GM12878 (cell line): ENCODE measurements around the gene TIA1. TPM values are rescaled to one million over a fixed set of nuclear protein-coding genes. Genes with fewer than 3 reads are reported as not detected.

Source experiments
- BCL11A ChIP-seq: IDR thresholded peaks from 2 replicates; pipeline ENCODE4 v1.6.1; 2011; ENCODE audit warnings: low read depth, low read length
- CBX5 ChIP-seq: sonication (generic); IDR thresholded peaks from 2 replicates; pipeline ENCODE4 v1.6.1; 2016; ENCODE audit warnings: low read depth, moderate library complexity, mild to moderate bottlenecking, inconsistent platforms
- CHD4 ChIP-seq: fragments of 200-600 bp; sonication (generic); IDR thresholded peaks from 2 replicates; pipeline ENCODE4 v1.6.1; 2016; ENCODE audit warnings: mild to moderate bottlenecking
- E4F1 ChIP-seq: fragments of 450-650 bp; IDR thresholded peaks from 2 replicates; pipeline ENCODE4 v1.6.1; 2018; ENCODE audit warnings: borderline replicate concordance, mild to moderate bottlenecking; ENCODE audit not compliant: partially characterized antibody
- EGR1 ChIP-seq, 2 experiments: IDR thresholded peaks; 1 replicate in 1 of 2; 2 replicates in 1 of 2; pipeline ENCODE4 v1.6.1; 2011 to 2012; ENCODE audit warnings: low read depth in 2 of 2, low read length in 2 of 2, borderline replicate concordance in 1 of 2, mild to moderate bottlenecking in 1 of 2, moderate library complexity in 1 of 2
- FOS ChIP-seq: IDR thresholded peaks from 3 replicates; pipeline ENCODE4 v1.6.1; 2011; ENCODE audit warnings: borderline replicate concordance; ENCODE audit not compliant: insufficient read length; ENCODE audit errors: extremely low read depth
- FOXM1 ChIP-seq: IDR thresholded peaks from 2 replicates; pipeline ENCODE4 v1.6.1; 2012; ENCODE audit warnings: low read depth, mild to moderate bottlenecking, inconsistent platforms, low read length, moderate library complexity
- HDAC2 ChIP-seq: fragments of 200-600 bp; sonication (generic); IDR thresholded peaks from 2 replicates; pipeline ENCODE4 v1.6.1; 2017
- HDAC6 ChIP-seq: fragments of 200-600 bp; sonication (generic); IDR thresholded peaks from one replicate; pipeline ENCODE4 v1.8.0; 2017; ENCODE audit warnings: antibody characterized with exemption; ENCODE audit not compliant: unreplicated experiment
- IKZF2 ChIP-seq, 2 experiments: fragments of 450-650 bp; IDR thresholded peaks; 2 replicates each; pipeline ENCODE4 v1.6.1; 2017; ENCODE audit warnings: mild to moderate bottlenecking in 2 of 2, moderate library complexity in 2 of 2
- KAT2A ChIP-seq: conservative IDR thresholded peaks from 2 replicates; pipeline ENCODE4 v1.6.1; 2011; ENCODE audit warnings: low read depth, low read length; ENCODE audit not compliant: control insufficient read depth
- MEF2B ChIP-seq: fragments of 450-650 bp; IDR thresholded peaks from 2 replicates; pipeline ENCODE4 v1.6.1; 2018; ENCODE audit warnings: mild to moderate bottlenecking, moderate library complexity; ENCODE audit not compliant: partially characterized antibody, poor library complexity, severe bottlenecking
- MTA2 ChIP-seq: fragments of 450-650 bp; IDR thresholded peaks from 2 replicates; pipeline ENCODE4 v1.6.1; 2016; ENCODE audit warnings: low read depth, mild to moderate bottlenecking, moderate library complexity
- NR2C2 ChIP-seq: IDR thresholded peaks from 2 replicates; pipeline ENCODE4 v1.6.1; 2011; ENCODE audit warnings: borderline replicate concordance, low read depth; ENCODE audit not compliant: control insufficient read depth, insufficient read length
- PAX8 ChIP-seq: fragments of 450-650 bp; IDR thresholded peaks from 2 replicates; pipeline ENCODE4 v1.6.1; 2017; ENCODE audit warnings: mild to moderate bottlenecking, moderate library complexity
- RBBP5 ChIP-seq: fragments of 200-600 bp; sonication (generic); conservative IDR thresholded peaks from 2 replicates; pipeline ENCODE4 v1.6.1; 2016
- RUNX3 ChIP-seq: IDR thresholded peaks from 2 replicates; pipeline ENCODE4 v1.6.1; 2012; ENCODE audit warnings: low read length, inconsistent platforms
- SREBF2 ChIP-seq: IDR thresholded peaks from 2 replicates; pipeline ENCODE4 v1.6.1; 2012; ENCODE audit warnings: mild to moderate bottlenecking, low read length
- SRF ChIP-seq, 2 experiments: IDR thresholded peaks; 2 replicates each; pipeline ENCODE4 v1.6.1; 2011; ENCODE audit warnings: low read depth in 2 of 2, low read length in 2 of 2, mild to moderate bottlenecking in 1 of 2, moderate library complexity in 1 of 2
- TBL1XR1 ChIP-seq: IDR thresholded peaks from 2 replicates; pipeline ENCODE4 v1.6.1; 2012; ENCODE audit warnings: low read depth, low read length, improper control_type of control experiment
- ZBTB33 ChIP-seq: fragments of 450-650 bp; IDR thresholded peaks from 2 replicates; pipeline ENCODE4 v1.6.1; 2017; ENCODE audit warnings: mild to moderate bottlenecking
- polyA plus RNA-seq, 11 experiments: library from polyadenylated mRNA; depleted of rRNA in 4 of 11; unstranded in 6 of 11; stranded (reverse) in 5 of 11; fragments of >200 nt; fragmentation: Nextera tagmentation in 4 of 11; fragmentation: Illumina TruSeq in 1 of 11; extraction: Ambion mirVana in 4 of 11; extraction: Trizol in 1 of 11; gene quantifications; 1 replicate in 1 of 11; 2 replicates in 10 of 11; pipeline versions ENCODE4 v1.2.1 to v1.2.3, GENCODE V29; 2011 to 2016; ENCODE audit warnings: inconsistent platforms in 2 of 11, missing spikeins in 2 of 11, low read depth in 1 of 11
- total RNA-seq, 4 experiments: library from RNA; depleted of rRNA in 3 of 4; stranded (reverse); fragments of >200 nt in 3 of 4; fragmentation: Illumina TruSeq in 1 of 4; extraction: Trizol in 1 of 4; gene quantifications; 2 replicates each; pipeline versions ENCODE4 v1.2.1 to v1.2.3, GENCODE V29; 2013 to 2021
- TF ChIP-seq, protein P1 (sequence below): IDR thresholded peaks from 2 replicates; pipeline ENCODE4 v1.6.1; 2011; ENCODE audit warnings: low read depth, mild to moderate bottlenecking, low read length, moderate library complexity, borderline replicate concordance; ENCODE audit errors: extremely low read depth
- TF ChIP-seq, protein P2 (sequence below): fragments of 450-650 bp; conservative IDR thresholded peaks from 2 replicates; pipeline ENCODE4 v1.6.1; 2017; ENCODE audit warnings: mild to moderate bottlenecking, moderate library complexity

The TIA1 gene
- total and polyA plus RNA-seq, 10 of the 15 experiments (the other 5 are each of a cell fraction or from before 2014, with no cell fraction given), result 21.5 to 155 (median 67.0) TPM

- TF ChIP-seq E4F1 (no peak), EGR1 (IDR thresholded peaks at IDR 0.05; ENCODE audit: borderline replicate concordance in 1 of 2, low read depth in 2 of 2, low read length in 2 of 2) (no peak), IKZF2 (IDR thresholded peaks at IDR 0.05) (peak in 1 of 2 experiments; percentile 16; a peak in 1 of 4 replicates), BCL11A (no peak), NR2C2 (no peak), PAX8 (no peak), MEF2B (no peak), CHD4 (no peak), MTA2 (0 out of 2 replicates have a peak, but pooled peaks have one; percentile 17), HDAC2 (no peak), FOXM1 (no peak), RUNX3 (no peak), CBX5 (no peak), SRF (IDR thresholded peaks at IDR 0.05; ENCODE audit: low read depth in 2 of 2, low read length in 2 of 2) (no peak), RBBP5 (no peak), ZBTB33 (no peak), TBL1XR1 (no peak), HDAC6 (no peak), FOS (no peak), KAT2A (no peak), SREBF2 (no peak)
- TF ChIP-seq, protein P1, sequence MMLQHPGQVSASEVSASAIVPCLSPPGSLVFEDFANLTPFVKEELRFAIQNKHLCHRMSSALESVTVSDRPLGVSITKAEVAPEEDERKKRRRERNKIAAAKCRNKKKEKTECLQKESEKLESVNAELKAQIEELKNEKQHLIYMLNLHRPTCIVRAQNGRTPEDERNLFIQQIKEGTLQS, result no peak
- TF ChIP-seq, protein P2, sequence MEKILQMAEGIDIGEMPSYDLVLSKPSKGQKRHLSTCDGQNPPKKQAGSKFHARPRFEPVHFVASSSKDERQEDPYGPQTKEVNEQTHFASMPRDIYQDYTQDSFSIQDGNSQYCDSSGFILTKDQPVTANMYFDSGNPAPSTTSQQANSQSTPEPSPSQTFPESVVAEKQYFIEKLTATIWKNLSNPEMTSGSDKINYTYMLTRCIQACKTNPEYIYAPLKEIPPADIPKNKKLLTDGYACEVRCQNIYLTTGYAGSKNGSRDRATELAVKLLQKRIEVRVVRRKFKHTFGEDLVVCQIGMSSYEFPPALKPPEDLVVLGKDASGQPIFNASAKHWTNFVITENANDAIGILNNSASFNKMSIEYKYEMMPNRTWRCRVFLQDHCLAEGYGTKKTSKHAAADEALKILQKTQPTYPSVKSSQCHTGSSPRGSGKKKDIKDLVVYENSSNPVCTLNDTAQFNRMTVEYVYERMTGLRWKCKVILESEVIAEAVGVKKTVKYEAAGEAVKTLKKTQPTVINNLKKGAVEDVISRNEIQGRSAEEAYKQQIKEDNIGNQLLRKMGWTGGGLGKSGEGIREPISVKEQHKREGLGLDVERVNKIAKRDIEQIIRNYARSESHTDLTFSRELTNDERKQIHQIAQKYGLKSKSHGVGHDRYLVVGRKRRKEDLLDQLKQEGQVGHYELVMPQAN, result no peak
Measured at GRCh38 chr2:70247364-70248180, 856 bp downstream of the TIA1 start (continued).
